ENCODE results near the gene GTF3C6.
"Not testable (repeated sequence)": the region's sequence is repeated elsewhere in the genome, so short reads cannot be mapped to it uniquely, and the experiment has no call there.

Gene GTF3C6

GRCh38 chr6:110979565-110980101, 21.1 kb downstream of the GTF3C6 start:
- FAIRE-seq: no peak

- FAIRE-seq: no peak
Measured at GRCh38 chr6:110980227-110980626, 21.7 kb downstream of the GTF3C6 start.

- FAIRE-seq: no peak
Measured at GRCh38 chr6:110980648-110981047, 22.1 kb downstream of the GTF3C6 start.

- FAIRE-seq: no peak
Measured at GRCh38 chr6:110981202-110981600, 22.7 kb downstream of the GTF3C6 start.

GRCh38 chr6:110990840-110991576, 32.5 kb downstream of the GTF3C6 start:
- FAIRE-seq: no peak

DNA sequence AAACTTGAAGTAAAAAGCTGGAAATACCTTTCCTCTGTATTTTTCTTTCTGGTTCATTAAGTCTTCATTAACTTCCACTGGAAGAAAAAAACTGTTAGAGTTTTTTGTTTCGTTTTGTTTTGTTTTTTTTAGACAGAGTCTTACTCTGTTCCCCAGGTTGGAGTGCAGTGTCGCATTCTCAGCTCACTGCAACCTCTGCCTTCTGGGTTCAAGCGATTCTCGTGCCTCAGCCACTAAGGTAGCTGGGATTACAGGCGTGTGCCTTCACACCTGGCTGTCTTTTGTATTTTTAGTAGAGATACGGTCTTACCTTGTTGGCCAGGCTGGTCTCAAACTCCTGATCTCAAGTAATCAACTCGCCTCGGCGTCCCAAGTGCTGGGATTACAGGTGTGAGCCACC, 38.2 kb downstream of the GTF3C6 start:
- FAIRE-seq: no peak

DNA sequence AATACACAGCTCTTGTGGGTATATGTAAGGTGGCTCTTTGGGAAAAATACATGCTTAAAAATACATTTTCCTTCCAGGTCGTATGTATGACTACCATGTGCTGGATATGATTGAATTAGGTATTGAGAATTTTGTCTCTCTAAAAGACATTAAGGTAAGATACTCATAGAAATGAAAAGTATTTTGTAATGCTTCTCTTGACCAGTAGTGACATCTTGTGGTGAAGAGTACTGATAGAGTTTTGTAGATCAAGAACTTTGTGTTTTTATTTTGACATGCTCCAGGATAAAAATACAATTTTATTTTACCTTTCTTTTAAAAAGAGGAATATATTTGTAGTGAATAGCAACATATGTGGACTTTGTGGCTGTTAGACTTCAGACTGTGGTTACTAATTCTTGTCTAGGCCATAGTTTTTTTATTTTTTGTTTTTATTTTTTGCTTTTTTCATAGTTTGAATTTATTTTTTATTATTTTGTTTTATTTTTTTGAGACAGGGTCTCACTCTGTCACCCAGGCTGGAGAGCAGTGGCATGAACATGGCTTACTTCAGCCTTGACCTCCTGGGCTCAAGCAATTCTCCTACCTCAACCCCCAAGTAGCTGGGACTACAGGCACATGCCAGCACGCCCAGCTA, 41.2 kb downstream of the GTF3C6 start:
- no peak for FAIRE-seq

- no peak for FAIRE-seq
Measured at GRCh38 chr6:111002350-111002749, 43.8 kb downstream of the GTF3C6 start.

- no peak for FAIRE-seq
Measured at GRCh38 chr6:111011360-111012142, 53.0 kb downstream of the GTF3C6 start.

GRCh38 chr6:111012143-111012452, 53.6 kb downstream of the GTF3C6 start:
- no peak for FAIRE-seq

GRCh38 chr6:111012520-111012919, 54.0 kb downstream of the GTF3C6 start:
- FAIRE-seq: not testable (repeated sequence)

- FAIRE-seq: no peak
Measured at GRCh38 chr6:111013144-111013915, 54.8 kb downstream of the GTF3C6 start.

DNA sequence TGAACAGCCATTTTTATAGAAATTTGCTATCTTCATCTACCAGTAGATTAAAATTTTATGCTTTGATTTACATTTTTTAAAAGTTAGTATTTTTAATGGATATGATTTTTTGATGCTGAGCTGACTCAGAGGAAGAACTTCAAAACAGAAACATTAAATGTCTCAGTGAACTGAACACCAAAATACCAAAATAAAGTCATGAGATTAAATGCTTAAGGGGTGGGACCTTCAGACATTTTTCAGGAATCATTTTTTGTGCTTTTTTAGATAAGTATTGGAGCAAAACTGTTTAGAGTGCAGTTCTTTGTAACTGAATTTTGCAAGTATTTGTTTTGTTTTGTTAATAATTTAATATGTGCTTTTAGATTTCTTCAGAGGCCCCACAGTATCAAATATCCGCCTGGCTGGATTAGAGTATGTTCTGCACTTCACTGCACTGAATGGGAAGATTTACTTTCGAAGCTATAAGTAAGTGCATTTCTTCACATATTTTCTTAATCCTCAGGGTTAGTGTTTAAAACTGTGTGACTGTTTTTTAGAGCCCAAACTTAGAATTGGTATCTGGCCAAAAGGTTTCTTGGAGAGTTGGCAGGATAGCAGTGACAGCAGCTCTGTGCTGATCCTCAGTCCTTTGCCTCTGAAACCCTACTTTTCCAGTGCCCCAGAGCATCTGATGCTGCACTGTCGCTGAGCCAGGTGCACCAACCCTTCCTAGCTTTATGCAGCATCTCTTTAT, 57.1 kb downstream of the GTF3C6 start:
- FAIRE-seq: no peak

- not testable (repeated sequence) for FAIRE-seq
Measured at GRCh38 chr6:111017241-111017640, 58.7 kb downstream of the GTF3C6 start.
